ENCODE measurements around the gene GFPT1. TPM values are rescaled to one million over a fixed set of nuclear protein-coding genes. Genes with fewer than 3 reads are reported as not detected.
"Not testable (repeated sequence)": the region's sequence is repeated elsewhere in the genome, so short reads cannot be mapped to it uniquely, and the experiment has no call there.

GFPT1 gene
- total RNA-seq, 2 donors from 2014 or later, result 25.1 to 57.7 TPM

DNA sequence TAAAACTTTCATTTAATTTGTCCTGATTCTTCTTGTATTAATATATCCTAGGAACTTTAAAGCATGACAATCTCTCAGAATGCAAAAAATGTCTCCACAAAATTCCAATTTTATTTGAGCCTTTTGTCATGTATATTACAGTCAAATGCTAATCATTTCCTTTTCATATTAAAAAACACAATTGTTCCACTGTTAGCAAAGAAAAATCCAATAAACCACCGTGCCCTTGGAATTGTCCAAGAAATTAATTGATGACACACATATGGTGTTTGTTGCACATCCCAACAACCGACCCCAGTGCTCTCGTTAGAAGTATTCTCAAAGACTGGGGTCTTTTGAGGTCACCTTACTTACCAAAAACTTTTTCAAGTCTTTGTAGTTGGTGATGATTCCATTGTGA is 28.1 kb downstream of the GFPT1 start:
- Mint-ChIP-seq H3K27ac (no peak overlapping the region), H3K9me3 (no peaks in the 10 kb centered on the region), H3K36me3 (peaks cover 7 to 14% of the 10 kb centered on the region in 2 donors)
- ATAC-seq (no peak), DNase-seq (ENCODE audit: low spot score in 2 of 2) (no peak)

DNA sequence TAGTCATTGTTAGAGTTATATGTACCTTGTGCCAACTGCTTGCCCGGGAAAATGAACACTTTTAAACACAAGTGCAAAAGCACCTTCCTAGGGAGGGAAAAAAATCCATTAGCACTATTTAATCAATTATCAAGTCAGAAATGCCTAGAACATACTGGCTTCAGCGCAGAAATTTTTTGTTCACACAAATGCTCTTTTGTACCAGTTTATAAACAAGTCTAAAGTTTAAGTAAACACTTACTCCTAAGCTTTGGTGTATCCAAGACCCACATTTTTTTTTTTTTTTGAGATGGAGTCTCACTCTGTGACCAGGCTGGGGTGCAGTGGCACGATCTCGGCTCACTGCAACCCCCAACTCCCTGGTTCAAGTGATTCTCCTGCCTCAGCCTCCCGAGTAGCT is 30.6 kb downstream of the GFPT1 start:
- ATAC-seq, result no peak
- no peaks in the 10 kb centered on the region for H3K9me3 Mint-ChIP-seq
- no peak overlapping the region for H3K27ac Mint-ChIP-seq
- peaks cover 7 to 14% of the 10 kb centered on the region in 2 donors for H3K36me3 Mint-ChIP-seq
- DNase-seq (ENCODE audit: low spot score in 2 of 2), result no peak

DNA sequence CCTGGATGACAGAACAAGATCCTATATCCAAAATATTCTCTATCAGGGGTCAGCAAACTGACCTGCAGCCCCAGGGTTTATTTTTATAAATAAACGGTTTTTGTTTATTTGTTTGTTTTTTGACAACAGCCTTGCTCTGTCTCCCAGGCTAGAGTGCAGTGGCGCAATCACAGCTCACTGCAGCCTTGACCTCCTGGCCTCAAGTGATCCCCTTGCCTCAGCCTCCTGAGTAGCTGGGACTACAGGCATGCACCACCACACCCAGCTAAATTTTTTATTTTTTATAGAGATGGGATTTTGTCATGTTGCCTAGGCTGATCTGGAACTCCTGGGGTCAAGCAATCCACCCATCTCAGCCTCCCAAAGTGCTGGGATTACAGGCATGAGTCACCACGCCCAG is 32.1 kb downstream of the GFPT1 start:
- H3K9me3 Mint-ChIP-seq; H3K27ac Mint-ChIP-seq; H3K36me3 Mint-ChIP-seq; ATAC-seq; DNase-seq (ENCODE audit: low spot score in 2 of 2): not testable (repeated sequence)

DNA sequence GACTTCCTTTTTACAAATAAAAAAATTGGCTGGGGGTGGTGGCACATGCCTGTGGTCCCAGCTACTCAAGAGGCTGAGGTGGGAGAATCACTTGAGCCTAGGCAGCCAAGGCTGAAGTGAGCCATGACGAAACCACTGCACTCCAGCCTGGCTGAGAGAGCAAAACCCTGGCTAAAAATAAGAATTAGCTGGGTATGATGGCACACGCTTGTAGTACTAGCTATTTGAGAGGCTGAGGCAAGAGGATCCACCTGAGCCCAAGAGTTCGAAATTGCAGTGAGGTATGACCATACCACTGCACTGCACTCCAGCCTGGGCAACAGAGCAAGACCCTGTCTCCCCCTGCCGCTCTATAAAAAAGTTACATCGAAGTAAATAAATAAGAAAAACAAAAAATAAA is 33.7 kb downstream of the GFPT1 start:
- Mint-ChIP-seq H3K9me3 (no peaks in the 10 kb centered on the region), H3K27ac (no peak overlapping the region), H3K36me3 (peaks cover 7 to 15% of the 10 kb centered on the region in 2 donors)
- ATAC-seq (no peak), DNase-seq (ENCODE audit: low spot score in 2 of 2) (no peak)

DNA sequence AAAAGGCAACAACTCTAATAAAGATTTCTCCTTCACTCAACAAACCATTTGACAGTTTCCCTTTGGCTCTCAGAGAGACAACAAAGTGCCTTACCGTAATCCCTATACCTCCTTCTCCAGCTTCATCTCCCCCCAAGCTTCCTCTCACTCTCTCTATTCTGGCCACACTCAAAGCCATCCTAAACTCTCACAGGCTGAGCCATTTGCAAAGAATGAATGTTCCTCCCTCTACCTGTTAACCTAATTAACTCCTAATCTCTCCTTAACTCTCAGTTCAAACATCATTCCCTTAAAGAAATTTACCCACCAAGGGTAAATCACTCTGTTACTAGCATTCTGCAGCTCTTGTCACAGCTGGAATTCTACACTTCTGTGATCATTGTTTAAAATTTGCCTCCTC is 38.2 kb downstream of the GFPT1 start:
- no peak overlapping the region for H3K27ac Mint-ChIP-seq
- DNase-seq (ENCODE audit: low spot score in 2 of 2) (no peak), ATAC-seq (no peak)
- H3K9me3 Mint-ChIP-seq, result no peaks in the 10 kb centered on the region
- peaks cover 11% of the 10 kb centered on the region in 2 donors for H3K36me3 Mint-ChIP-seq

DNA sequence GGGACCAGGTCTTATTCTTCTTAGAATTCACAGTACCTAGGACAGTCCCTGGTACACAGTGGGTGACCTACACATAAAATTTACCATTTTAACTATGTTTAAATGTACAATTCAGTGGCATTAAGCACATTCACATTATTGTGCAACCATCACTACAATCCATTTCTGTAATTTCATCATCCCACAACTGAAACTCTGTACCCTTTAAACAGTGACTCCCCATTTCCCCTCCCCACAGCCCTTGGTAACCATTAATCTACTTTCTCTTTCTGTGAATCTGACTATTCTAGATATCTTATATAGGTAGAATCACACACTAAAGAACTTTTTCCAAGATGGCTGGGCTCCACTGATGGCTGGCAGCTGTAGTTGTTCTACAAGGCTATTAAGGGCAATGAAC is 41.6 kb downstream of the GFPT1 start:
- peak overlapping the region in 1 of 2 donors; percentile 74 for H3K27ac Mint-ChIP-seq
- H3K36me3 Mint-ChIP-seq, result peaks cover 11 to 14% of the 10 kb centered on the region in 2 donors
- ATAC-seq (peak; percentile 81 to 82), DNase-seq (ENCODE audit: low spot score in 2 of 2) (peak in 1 of 2 donors; percentile 5)
- no peaks in the 10 kb centered on the region for H3K9me3 Mint-ChIP-seq

DNA sequence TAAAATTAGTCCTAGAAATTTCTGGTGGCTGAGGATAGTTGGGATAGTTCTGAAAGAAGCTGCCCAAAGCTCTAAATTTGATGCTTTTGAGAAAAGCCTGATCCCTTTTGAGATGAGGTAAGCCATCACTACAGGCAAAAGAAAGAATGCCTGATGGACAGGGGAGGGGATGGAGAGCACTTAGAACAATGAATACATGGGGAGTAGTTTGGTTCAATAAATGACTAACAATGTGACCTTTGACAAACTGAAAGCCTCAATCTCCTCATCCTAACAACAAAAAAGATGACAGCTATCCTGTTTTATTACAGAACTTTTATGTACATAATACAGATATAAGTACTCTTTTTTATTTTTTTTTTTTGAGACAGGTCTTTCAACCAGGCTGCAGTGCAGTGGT is 42.7 kb downstream of the GFPT1 start:
- H3K9me3 Mint-ChIP-seq, result no peaks in the 10 kb centered on the region
- DNase-seq (ENCODE audit: low spot score in 2 of 2), result no peak
- H3K27ac Mint-ChIP-seq, result peak overlapping the region in 1 of 2 donors; percentile 58
- peak; percentile 53 to 66 for ATAC-seq
- H3K36me3 Mint-ChIP-seq, result peaks cover 11 to 14% of the 10 kb centered on the region in 2 donors

DNA sequence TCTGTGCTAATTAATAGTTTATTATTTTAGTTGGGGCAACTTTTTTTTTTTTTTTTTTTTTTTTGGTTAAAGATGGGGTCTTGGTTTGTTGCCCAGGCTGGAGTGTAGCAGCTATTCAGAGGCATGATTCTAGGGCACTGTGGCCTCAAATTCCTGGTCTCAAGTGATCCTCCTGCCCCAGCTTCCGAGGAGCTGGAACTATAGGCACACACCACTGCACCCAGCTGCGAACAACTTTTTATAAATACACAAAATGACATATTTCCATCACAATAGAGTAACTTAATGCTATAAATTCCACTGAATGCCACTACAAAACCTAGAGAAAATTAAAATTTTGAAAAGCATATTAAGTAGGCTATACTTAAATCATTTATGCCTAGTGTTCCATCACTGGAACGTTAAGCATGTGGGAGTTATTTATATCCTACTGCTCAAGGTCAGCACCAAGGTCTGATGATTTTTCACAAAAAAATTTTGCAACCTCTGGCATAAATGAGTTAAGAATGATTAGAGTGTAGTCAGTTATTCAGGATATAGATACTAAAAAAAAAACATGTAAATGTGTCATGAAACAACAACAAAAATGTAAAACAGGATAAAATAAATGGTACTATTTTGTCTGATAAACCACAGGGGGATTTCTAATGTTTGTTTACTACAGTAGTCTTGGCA is 46.8 kb downstream of the GFPT1 start:
- DNase-seq (ENCODE audit: low spot score in 2 of 2) (no peak), ATAC-seq (no peak)
- H3K27ac Mint-ChIP-seq, result no peak overlapping the region
- H3K9me3 Mint-ChIP-seq, result no peaks in the 10 kb centered on the region
- H3K36me3 Mint-ChIP-seq, result peaks cover 4 to 14% of the 10 kb centered on the region in 2 donors

DNA sequence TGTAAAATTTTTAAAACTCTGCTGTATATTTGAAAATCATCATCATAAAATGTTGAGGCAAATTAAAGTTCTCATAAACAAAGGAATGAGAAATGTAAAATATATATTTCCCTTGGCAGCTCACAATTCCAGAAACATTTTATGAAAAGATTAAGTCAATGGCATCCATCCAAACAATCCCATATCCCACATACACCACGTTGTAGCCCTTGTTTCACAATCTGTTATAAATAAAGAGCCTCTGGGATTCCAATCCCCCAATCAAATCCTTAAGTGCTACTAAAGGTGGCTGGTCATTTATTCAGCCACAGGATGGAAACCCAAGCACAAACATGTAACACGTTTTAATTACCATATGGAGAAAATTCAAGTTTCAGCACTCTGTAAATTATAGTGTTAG is 51.7 kb downstream of the GFPT1 start:
- H3K27ac Mint-ChIP-seq, result peak overlapping the region in 1 of 2 donors; percentile 60
- DNase-seq (ENCODE audit: low spot score in 2 of 2), result no peak
- ATAC-seq, result no peak
- no peaks in the 10 kb centered on the region for H3K36me3 Mint-ChIP-seq
- no peaks in the 10 kb centered on the region for H3K9me3 Mint-ChIP-seq

DNA sequence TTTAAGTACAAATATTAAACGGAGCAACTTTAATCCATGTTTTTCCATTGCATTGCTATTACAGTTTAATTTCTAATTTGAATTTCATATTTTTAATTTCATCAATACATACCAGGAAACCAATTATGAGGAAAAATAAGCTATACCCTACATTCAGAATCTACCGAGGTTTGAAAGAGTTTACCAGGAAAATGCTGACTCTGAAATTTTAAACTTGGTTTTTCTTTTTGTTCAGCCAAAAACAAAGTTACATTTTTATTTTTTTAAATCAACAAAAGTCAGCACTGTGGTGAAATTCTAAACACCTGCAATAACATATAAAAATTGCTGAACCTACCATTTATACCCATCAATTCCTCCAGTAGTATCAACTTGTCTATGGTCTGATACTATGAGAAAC is 53.7 kb downstream of the GFPT1 start:
- Mint-ChIP-seq H3K36me3 (peaks cover 0 to under 1% of the 10 kb centered on the region in 2 donors), H3K9me3 (no peaks in the 10 kb centered on the region), H3K27ac (no peak overlapping the region)
- ATAC-seq, result no peak
- no peak for DNase-seq (ENCODE audit: low spot score in 2 of 2)

DNA sequence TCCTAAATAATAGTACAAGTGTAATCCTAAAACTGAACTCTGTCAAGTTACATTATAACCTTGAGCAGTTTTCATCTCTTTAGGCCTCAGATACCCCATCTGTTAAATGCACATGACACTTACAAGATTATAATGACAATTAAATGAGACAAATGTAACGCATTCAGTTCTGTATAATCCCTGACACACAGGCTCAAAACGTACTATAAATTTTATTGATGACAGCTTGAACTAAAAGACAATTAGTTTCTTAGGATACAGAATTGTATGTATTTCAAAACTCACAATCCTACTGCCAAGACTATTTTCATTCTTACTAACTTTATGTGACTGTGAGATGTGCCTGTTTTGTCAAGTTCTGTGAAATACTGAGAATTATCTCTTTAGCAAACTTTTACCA is 56.2 kb downstream of the GFPT1 start:
- peaks cover 0 to 6% of the 10 kb centered on the region in 2 donors for H3K36me3 Mint-ChIP-seq
- H3K9me3 Mint-ChIP-seq, result no peaks in the 10 kb centered on the region
- DNase-seq (ENCODE audit: low spot score in 2 of 2), result no peak

DNA sequence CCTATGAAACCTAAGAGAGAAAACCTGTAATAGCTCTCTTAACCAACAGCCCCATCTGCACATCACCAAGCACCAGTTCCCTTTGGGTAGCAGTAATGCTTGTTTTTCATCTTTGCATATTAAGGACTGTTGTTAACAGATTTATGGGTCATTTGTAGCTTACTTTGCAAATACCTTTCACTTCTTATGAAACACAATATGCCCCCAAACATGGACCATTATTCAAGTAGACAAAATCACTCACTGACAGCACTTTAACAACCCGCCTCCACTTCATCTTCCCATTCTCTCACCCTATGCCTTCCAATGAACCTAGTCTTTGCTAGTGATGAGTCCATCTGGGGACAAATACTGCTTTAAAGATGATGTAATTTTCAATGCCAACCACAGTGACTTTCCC is 64.4 kb downstream of the GFPT1 start:
- ATAC-seq (no peak), DNase-seq (ENCODE audit: low spot score in 2 of 2) (no peak)
- no peak overlapping the region for H3K27ac Mint-ChIP-seq
- H3K9me3 Mint-ChIP-seq, result peaks cover 1% of the 10 kb centered on the region in 2 donors
- peaks cover 6 to 15% of the 10 kb centered on the region in 2 donors for H3K36me3 Mint-ChIP-seq

More for the DNA sequence above, 56.2 kb downstream of the GFPT1 start:
- no peak overlapping the region for H3K27ac Mint-ChIP-seq
- no peak for ATAC-seq

DNA sequence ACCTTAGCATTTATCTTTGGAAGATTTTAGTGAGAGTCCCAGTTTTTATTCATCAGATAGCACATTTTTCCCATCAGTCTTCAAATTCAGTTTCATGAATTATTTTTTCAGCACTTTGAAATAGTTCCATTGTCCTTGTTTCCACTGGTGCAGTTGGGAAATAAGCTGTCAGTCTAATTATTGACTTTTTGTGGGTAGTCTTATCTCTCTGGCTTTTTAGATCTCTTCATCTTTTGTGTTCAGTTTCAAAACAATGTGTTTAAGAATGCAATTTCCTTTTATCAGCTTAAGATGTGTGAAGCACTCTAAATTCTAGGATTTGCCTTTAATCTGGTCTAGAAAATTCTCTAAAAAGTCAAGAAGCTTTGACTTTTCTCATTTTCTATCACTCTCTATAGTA is 70.5 kb downstream of the GFPT1 start:
- Mint-ChIP-seq H3K27ac (no peak overlapping the region), H3K36me3 (peaks cover 6 to 27% of the 10 kb centered on the region in 2 donors), H3K9me3 (peaks cover 8% of the 10 kb centered on the region in 2 donors)
- DNase-seq (ENCODE audit: low spot score in 2 of 2), result no peak
- no peak for ATAC-seq

DNA sequence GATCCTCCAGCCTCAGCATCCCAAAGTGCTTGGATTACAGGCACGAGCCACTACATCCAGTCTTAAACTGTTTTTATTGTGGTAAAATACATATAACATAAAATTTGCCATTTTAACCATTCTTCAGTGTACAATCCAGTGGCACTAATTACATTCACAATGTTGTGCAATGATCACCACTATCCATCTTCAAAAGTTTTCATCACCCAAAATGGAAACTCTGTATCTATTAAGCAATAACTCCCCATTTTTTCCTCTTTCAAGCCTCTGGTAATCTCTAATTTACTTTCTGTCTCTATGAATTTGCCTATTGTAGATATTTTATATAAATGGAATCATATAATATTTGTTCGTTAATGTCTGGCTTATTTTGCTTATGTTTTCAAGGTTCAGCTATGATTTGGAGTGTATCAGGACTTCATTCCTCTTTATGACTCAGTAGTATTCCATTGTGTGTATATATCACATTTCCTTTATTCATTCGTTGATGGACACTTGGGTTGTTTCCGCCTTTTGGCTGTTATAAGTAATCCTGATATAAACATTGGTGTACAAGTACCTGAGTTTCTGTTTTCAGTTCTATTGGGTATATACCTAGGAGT is 71.8 kb downstream of the GFPT1 start:
- DNase-seq (ENCODE audit: low spot score in 2 of 2) (no peak), ATAC-seq (no peak)
- Mint-ChIP-seq H3K27ac (no peak overlapping the region), H3K9me3 (peaks cover 8% of the 10 kb centered on the region in 2 donors), H3K36me3 (peaks cover 0 to 20% of the 10 kb centered on the region in 2 donors)

DNA sequence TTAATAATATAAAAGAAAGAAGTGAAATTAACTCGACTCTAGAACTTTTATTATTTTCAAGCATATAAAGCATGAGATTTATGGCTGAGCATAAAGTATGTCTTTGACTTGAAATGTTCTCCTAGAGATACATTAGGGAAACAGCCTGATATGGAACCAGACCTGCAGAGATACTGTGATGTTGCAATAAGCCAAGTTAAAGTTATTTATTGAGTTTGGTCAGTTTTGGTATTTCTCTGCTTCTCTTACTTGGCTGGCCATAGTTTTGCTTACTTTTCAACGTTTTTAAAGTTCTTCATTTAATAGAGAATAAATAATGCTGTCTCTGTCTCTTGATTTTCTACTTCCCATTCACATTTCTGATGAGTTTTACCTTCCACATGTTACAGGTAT is 76.0 kb downstream of the GFPT1 start:
- ATAC-seq (no peak), DNase-seq (ENCODE audit: low spot score in 2 of 2) (no peak)
- H3K9me3 Mint-ChIP-seq, result no peaks in the 10 kb centered on the region
- H3K27ac Mint-ChIP-seq, result no peak overlapping the region
- H3K36me3 Mint-ChIP-seq, result peaks cover 0 to 8% of the 10 kb centered on the region in 2 donors

DNA sequence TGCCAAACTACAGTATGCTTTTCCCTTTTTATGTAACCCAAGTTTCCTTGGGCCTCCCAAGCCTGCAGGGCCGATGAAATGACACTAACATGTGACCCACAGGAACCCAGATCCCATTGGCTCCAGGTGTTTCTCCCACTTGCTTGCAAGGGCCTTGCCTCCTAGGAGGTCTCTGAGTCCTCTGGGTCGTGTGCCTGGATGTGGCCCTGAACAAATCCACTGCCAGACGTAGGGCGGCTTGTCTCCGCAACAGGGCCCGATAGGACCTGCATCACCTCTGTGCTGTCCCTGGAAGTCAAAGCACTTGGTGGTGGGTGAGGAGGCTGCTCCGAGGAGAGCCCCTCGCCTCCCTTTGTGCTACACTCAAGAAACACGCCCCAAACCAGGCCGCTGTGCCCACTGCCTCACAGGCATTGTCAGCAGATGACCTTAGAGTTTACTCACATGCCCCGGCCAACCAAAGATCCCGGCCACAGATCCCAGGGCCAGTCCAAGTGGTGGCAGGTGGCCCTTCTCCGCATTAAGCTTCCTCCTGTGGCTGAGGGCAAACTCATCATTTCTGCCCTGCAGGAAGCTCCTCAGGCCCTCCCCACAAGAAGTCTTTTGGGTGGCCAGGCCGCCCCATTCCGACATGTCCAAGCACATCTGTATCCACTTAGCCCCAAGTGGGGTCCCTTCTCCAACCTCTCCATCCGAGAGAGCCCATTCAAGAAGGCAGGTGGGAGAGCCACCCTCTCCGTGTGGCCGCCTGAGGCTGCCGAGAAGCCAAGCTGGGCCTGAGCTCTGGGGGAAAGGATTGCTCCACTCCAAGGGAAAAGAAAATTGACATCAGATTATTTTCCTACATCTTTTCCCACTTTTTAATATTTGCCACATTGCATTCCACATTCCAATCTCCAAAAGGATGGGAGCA is 76.7 kb downstream of the GFPT1 start:
- no peak for ATAC-seq
- Mint-ChIP-seq H3K9me3 (no peaks in the 10 kb centered on the region), H3K27ac (no peak overlapping the region), H3K36me3 (peaks cover 0 to 8% of the 10 kb centered on the region in 2 donors)
- no peak for DNase-seq (ENCODE audit: low spot score in 2 of 2)
